ENCODE results near the gene PRSS16. TPM values are rescaled to one million over a fixed set of nuclear protein-coding genes. Genes with fewer than 3 reads are reported as not detected.

Gene PRSS16
- total RNA-seq, 2 donors from 2014 or later, result 11.9 to 15.2 TPM

DNA sequence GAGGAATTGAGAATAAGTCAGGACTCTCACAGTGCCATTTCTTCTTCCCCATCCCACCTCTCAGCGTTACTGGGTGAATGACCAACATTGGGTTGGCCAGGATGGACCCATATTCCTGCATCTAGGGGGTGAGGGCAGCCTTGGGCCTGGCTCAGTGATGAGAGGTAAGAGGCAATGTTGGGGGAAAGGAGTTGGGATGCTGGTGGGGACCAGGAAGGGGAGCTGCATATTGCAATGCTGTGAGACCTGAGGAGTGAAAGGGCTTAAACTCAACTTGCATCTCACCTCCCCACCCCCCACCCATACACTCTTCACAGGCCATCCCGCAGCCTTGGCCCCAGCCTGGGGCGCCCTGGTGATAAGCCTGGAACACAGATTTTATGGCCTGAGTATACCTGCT, 1.3 kb downstream of the PRSS16 start:
- H3K4me1 ChIP-seq (replicated peaks), result no peaks in the 10 kb centered on the region
- 56% methylated on average over 3 of the region's 3 CpGs for WGBS
- H3K4me3 ChIP-seq, result no peak overlapping the region
- no peak for DNase-seq (ENCODE audit: low spot score)
- TF ChIP-seq POLR2A (IDR thresholded peaks at IDR 0.05), result no peak
- TF ChIP-seq, protein P1, sequence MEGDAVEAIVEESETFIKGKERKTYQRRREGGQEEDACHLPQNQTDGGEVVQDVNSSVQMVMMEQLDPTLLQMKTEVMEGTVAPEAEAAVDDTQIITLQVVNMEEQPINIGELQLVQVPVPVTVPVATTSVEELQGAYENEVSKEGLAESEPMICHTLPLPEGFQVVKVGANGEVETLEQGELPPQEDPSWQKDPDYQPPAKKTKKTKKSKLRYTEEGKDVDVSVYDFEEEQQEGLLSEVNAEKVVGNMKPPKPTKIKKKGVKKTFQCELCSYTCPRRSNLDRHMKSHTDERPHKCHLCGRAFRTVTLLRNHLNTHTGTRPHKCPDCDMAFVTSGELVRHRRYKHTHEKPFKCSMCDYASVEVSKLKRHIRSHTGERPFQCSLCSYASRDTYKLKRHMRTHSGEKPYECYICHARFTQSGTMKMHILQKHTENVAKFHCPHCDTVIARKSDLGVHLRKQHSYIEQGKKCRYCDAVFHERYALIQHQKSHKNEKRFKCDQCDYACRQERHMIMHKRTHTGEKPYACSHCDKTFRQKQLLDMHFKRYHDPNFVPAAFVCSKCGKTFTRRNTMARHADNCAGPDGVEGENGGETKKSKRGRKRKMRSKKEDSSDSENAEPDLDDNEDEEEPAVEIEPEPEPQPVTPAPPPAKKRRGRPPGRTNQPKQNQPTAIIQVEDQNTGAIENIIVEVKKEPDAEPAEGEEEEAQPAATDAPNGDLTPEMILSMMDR (IDR thresholded peaks at IDR 0.05), result no peak
- TF ChIP-seq POLR2AphosphoS5 (IDR thresholded peaks at IDR 0.05), result no peak
- no peaks in the 10 kb centered on the region for H3K27me3 ChIP-seq (replicated peaks; ENCODE audit: insufficient read depth)
- intact Hi-C loops (cut with DNase I), result no loop called here
- no peaks in the 10 kb centered on the region for H3K36me3 ChIP-seq
- H3K9me3 ChIP-seq, result no peaks in the 10 kb centered on the region
- no peak overlapping the region for H3K27ac ChIP-seq

DNA sequence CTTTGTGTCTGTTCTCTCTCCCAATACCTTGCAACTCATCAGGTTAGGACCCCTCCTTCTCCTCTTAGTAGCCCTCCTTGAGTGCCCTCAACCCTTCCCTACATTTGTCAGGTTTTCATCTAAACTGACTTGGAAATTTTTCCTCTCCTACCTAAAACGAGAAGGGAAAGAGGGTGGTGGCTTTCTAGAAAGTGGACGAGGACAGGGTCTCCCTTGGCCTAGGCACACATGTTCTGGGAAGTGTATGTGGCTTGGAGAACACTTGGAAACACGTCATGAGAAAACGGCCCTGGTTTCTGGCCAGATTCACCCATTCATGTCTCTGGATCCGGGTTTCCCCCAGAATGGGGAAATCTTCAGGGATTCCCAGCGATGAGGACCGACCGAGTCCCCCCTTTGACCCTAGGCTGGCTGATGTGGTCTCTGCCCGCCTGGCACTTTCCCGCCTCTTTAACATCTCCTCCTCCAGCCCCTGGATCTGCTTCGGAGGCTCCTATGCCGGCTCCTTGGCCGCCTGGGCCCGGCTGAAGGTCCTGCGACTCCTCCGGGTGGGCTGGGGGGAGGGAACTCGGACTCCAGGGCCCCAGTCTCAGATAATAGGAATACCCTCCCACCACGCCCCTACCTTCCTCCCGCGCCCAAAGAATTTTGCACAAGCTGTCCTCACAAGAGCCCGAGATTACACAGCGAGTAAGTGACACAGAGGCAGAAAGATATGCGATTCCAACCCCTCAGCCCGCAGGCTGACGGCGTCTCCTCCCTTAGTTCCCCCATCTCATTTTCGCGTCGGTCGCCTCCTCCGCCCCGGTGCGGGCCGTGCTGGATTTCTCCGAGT, 3.0 kb downstream of the PRSS16 start:
- no peaks in the 10 kb centered on the region for H3K4me1 ChIP-seq (replicated peaks)
- H3K9me3 ChIP-seq, result no peaks in the 10 kb centered on the region
- no peak for TF ChIP-seq POLR2AphosphoS5 (IDR thresholded peaks at IDR 0.05)
- TF ChIP-seq, protein P1 (IDR thresholded peaks at IDR 0.05), result no peak
- peak; percentile 27 for TF ChIP-seq POLR2A (IDR thresholded peaks at IDR 0.05)
- H3K27me3 ChIP-seq (replicated peaks; ENCODE audit: insufficient read depth), result no peaks in the 10 kb centered on the region
- intact Hi-C loops (cut with DNase I), result no loop called here
- peak overlapping the region; percentile 84 to 87 for H3K27ac ChIP-seq
- 7% methylated on average over 35 of the region's 35 CpGs for WGBS
- H3K4me3 ChIP-seq, result peak overlapping the region; percentile 56 to 59
- H3K36me3 ChIP-seq, result no peaks in the 10 kb centered on the region
- DNase-seq (ENCODE audit: low spot score), result no peak

DNA sequence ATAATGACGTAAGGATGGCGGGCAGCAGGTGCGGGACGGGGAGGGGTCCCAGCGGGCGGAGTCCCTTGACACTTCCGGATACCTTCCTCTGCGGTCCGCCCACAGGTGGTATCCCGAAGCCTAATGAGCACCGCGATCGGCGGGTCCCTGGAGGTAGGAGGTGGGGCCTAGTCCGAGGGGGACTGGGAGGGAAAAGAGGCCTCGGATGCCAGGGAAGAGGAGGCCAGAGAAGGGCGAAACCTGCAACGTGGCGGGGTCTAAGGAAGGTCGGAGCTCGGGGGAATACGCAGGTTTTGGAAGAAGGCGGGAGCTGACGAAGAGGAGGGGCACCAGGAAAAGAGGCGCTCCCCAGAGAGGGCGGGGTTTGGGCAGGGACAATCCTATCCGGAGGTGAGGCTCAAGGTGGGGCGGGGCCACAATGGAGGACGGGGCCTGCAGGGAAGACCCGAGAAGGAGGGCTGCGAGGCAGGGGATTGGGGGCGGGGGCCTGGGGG, 3.7 kb downstream of the PRSS16 start:
- intact Hi-C loops (cut with DNase I), result no loop called here

DNA sequence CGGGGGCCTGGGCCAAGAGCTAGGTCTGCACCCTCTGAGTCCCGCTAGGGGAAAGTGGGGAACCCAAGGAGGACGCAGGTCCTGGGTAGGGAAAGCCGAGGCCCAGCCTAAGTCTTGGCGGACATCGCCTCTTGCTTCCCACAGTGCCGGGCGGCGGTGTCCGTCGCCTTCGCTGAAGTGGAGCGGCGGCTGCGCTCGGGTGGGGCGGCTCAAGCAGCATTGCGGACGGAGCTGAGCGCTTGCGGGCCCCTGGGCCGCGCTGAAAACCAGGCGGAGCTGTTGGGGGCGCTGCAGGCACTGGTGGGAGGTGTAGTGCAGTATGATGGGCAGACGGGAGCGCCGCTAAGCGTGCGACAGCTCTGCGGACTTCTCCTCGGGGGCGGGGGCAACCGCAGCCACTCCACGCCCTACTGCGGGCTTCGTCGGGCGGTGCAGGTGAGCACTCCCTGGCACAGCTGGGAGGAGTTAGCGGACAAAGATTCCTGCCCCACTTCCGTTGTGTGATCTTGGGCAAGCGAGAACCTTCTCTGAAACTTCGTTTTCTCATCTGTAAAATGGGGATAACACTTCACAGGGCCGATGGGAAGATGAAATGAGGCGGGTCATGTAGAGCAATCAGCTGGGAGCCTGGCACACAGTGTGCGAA, 4.2 kb downstream of the PRSS16 start:
- H3K36me3 ChIP-seq, result no peaks in the 10 kb centered on the region
- H3K27ac ChIP-seq, result peak overlapping the region; percentile 84 to 87
- 5% methylated on average over 29 of the region's 46 CpGs for WGBS
- H3K9me3 ChIP-seq, result no peaks in the 10 kb centered on the region
- H3K4me3 ChIP-seq, result peak overlapping the region; percentile 56 to 59
- intact Hi-C loops (cut with DNase I), result no loop called here
- TF ChIP-seq, protein P1 (IDR thresholded peaks at IDR 0.05), result peak in 3 of 4 experiments; percentile 9 to 66 (median 52)
- TF ChIP-seq POLR2AphosphoS5 (IDR thresholded peaks at IDR 0.05) (peak; percentile 62), POLR2A (IDR thresholded peaks at IDR 0.05) (peak; percentile 30)
- no peaks in the 10 kb centered on the region for H3K27me3 ChIP-seq (replicated peaks; ENCODE audit: insufficient read depth)
- DNase-seq (ENCODE audit: low spot score), result peak; percentile 79
- H3K4me1 ChIP-seq (replicated peaks), result no peaks in the 10 kb centered on the region

More for the DNA sequence above, 3.7 kb downstream of the PRSS16 start:
- H3K4me3 ChIP-seq, result peak overlapping the region; percentile 56 to 59
- peak overlapping the region; percentile 84 to 87 for H3K27ac ChIP-seq
- H3K27me3 ChIP-seq (replicated peaks; ENCODE audit: insufficient read depth), result no peaks in the 10 kb centered on the region
- no peaks in the 10 kb centered on the region for H3K36me3 ChIP-seq
- no peaks in the 10 kb centered on the region for H3K9me3 ChIP-seq
- DNase-seq (ENCODE audit: low spot score), result peak; percentile 92
- H3K4me1 ChIP-seq (replicated peaks), result no peaks in the 10 kb centered on the region
- WGBS, result under 1% methylated on average over 31 of the region's 32 CpGs
- TF ChIP-seq POLR2A (IDR thresholded peaks at IDR 0.05) (no peak), POLR2AphosphoS5 (IDR thresholded peaks at IDR 0.05) (peak; percentile 55)

DNA sequence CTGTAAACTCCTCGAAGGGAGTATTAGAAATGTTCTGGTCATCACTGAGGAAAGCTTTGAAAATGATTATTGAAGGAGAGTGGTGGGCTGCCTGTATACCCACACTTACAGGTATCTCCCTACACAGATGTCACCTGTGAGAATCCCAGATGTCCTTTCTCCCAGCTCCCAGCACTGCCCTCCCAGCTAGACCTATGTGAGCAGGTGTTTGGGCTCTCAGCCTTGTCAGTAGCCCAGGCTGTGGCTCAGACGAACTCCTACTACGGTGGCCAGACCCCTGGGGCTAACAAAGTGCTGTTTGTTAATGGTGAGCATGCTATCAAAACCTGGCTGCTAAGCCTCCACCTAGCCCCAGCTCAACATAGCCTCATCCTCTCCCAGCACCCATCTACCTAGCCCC, 7.1 kb downstream of the PRSS16 start:
- H3K27ac ChIP-seq, result no peak overlapping the region
- no peak for DNase-seq (ENCODE audit: low spot score)
- WGBS, result 78% methylated on average over 3 of the region's 3 CpGs
- H3K9me3 ChIP-seq, result no peaks in the 10 kb centered on the region
- H3K4me1 ChIP-seq (replicated peaks), result no peaks in the 10 kb centered on the region
- H3K36me3 ChIP-seq, result no peaks in the 10 kb centered on the region
- H3K27me3 ChIP-seq (replicated peaks; ENCODE audit: insufficient read depth), result no peaks in the 10 kb centered on the region
- no peak overlapping the region for H3K4me3 ChIP-seq
- intact Hi-C loops (cut with DNase I), result no loop called here
- TF ChIP-seq, protein P1 (IDR thresholded peaks at IDR 0.05), result no peak
- TF ChIP-seq POLR2AphosphoS5 (IDR thresholded peaks at IDR 0.05), result no peak
- TF ChIP-seq POLR2A (IDR thresholded peaks at IDR 0.05), result no peak

Measured in prostate gland (tissue), 2 donors.